GM23338 (cell line): ENCODE results near the gene DDAH2. TPM values are rescaled to one million over a fixed set of nuclear protein-coding genes. Genes with fewer than 3 reads are reported as not detected.

Source experiments
- ATAC-seq: fragments of 200-7000 bp; cut with Tn5 transposase; 3 replicates; pipeline ENCODE4 v1.9.1; 2020
- DNase-seq: peaks from one replicate; pipeline ENCODE4 v3.0.0-alpha.2; 2015; ENCODE audit warnings: low spot score
- H2AFZ ChIP-seq: fragments of 200-600 bp; sonication (generic); 2 replicates; pipeline ENCODE4 v1.8.0; 2016; ENCODE audit warnings: antibody characterized with exemption, mild to moderate bottlenecking, moderate library complexity
- H3F3A ChIP-seq: fragments of 200-600 bp; sonication (generic); replicated peaks from 2 replicates; pipeline ENCODE4 v1.8.0; 2017; ENCODE audit warnings: antibody characterized with exemption, mixed run types, low read depth
- H3K27ac ChIP-seq: fragments of 200-600 bp; sonication (generic); 2 replicates; pipeline ENCODE4 v1.6.1; 2016; ENCODE audit warnings: low read depth
- H3K27me3 ChIP-seq: fragments of 200-600 bp; sonication (generic); 2 replicates; pipeline ENCODE4 v1.8.0; 2016; ENCODE audit warnings: mild to moderate bottlenecking, mixed run types, moderate library complexity; ENCODE audit not compliant: insufficient read depth
- H3K36me3 ChIP-seq: fragments of 200-600 bp; sonication (generic); 2 replicates; pipeline ENCODE4 v1.8.0; 2016; ENCODE audit warnings: mild to moderate bottlenecking; ENCODE audit not compliant: insufficient read depth
- H3K4me1 ChIP-seq: fragments of 200-600 bp; sonication (generic); 2 replicates; pipeline ENCODE4 v1.8.0; 2016; ENCODE audit warnings: mild to moderate bottlenecking, moderate library complexity; ENCODE audit not compliant: insufficient read depth
- H3K4me2 ChIP-seq: fragments of 200-600 bp; sonication (generic); 2 replicates; pipeline ENCODE4 v1.7.1; 2017; ENCODE audit warnings: mixed run types
- H3K4me3 ChIP-seq: fragments of 200-600 bp; sonication (generic); 2 replicates; pipeline ENCODE4 v1.6.1; 2016; ENCODE audit warnings: mixed run types
- H3K79me2 ChIP-seq: fragments of 200-600 bp; sonication (generic); replicated peaks from 2 replicates; pipeline ENCODE4 v1.8.0; 2017; ENCODE audit warnings: mild to moderate bottlenecking; ENCODE audit not compliant: insufficient read depth
- H3K9me2 ChIP-seq: fragments of 200-600 bp; sonication (generic); 2 replicates; pipeline ENCODE4 v1.8.0; 2017; ENCODE audit not compliant: insufficient read depth
- H4K20me1 ChIP-seq: fragments of 200-600 bp; sonication (generic); replicated peaks from 2 replicates; pipeline ENCODE4 v1.8.0; 2017; ENCODE audit warnings: mild to moderate bottlenecking; ENCODE audit not compliant: insufficient read depth
- H3K27ac Mint-ChIP-seq: 2 replicates; pipeline ENCODE4 v1.8.0; 2020; ENCODE audit warnings: inconsistent platforms, mild to moderate bottlenecking, moderate library complexity, mixed read lengths
- H3K27me3 Mint-ChIP-seq: 3 replicates; pipeline ENCODE4 v1.8.0; 2022; ENCODE audit warnings: low read depth, mild to moderate bottlenecking, moderate library complexity, mixed read lengths, inconsistent platforms; ENCODE audit not compliant: insufficient read depth, poor library complexity
- H3K36me3 Mint-ChIP-seq: 3 replicates; pipeline ENCODE4 v1.8.0; 2021; ENCODE audit warnings: low read depth, mild to moderate bottlenecking, inconsistent platforms, moderate library complexity, mixed read lengths
- H3K4me1 Mint-ChIP-seq: 3 replicates; pipeline ENCODE4 v1.8.0; 2020; ENCODE audit warnings: mild to moderate bottlenecking, inconsistent platforms, mixed read lengths
- H3K4me3 Mint-ChIP-seq: 3 replicates; pipeline ENCODE4 v1.8.0; 2021; ENCODE audit warnings: moderate library complexity, mild to moderate bottlenecking, inconsistent platforms, mixed read lengths
- H3K9me3 Mint-ChIP-seq: 3 replicates; pipeline ENCODE4 v1.8.0; 2020; ENCODE audit warnings: moderate library complexity, mild to moderate bottlenecking, inconsistent platforms, mixed read lengths
- CREB1 ChIP-seq: fragments of 250-450 bp; sonication (Bioruptor Pico); IDR thresholded peaks from 2 replicates; pipeline ENCODE4 v1.5.0; 2020; ENCODE audit warnings: low read depth, mild to moderate bottlenecking, moderate library complexity
- CTCF ChIP-seq, 2 experiments: fragments of 200-600 bp in 1 of 2; sonication (generic) in 1 of 2; conservative IDR thresholded peaks; 2 replicates each; pipeline versions ENCODE4 v1.5.1 to v1.6.1; 2016 to 2017; ENCODE audit warnings: antibody characterized with exemption in 2 of 2, low read depth in 2 of 2, mild to moderate bottlenecking in 2 of 2, moderate library complexity in 1 of 2
- EZH2phosphoT487 ChIP-seq: fragments of 200-600 bp; sonication (generic); IDR thresholded peaks from one replicate; pipeline ENCODE4 v1.8.1; 2018; ENCODE audit warnings: antibody characterized with exemption; ENCODE audit not compliant: unreplicated experiment
- JUNB ChIP-seq: IDR thresholded peaks from one replicate; pipeline ENCODE4 v1.6.1; 2016; ENCODE audit warnings: antibody characterized with exemption; ENCODE audit not compliant: unreplicated experiment
- NANOG ChIP-seq: IDR thresholded peaks from 2 replicates; pipeline ENCODE4 v1.6.1; 2016; ENCODE audit warnings: antibody characterized with exemption, borderline replicate concordance
- POLR2AphosphoS5 ChIP-seq: IDR thresholded peaks from 2 replicates; pipeline ENCODE4 v1.6.1; 2016; ENCODE audit warnings: antibody characterized with exemption, low read depth
- REST ChIP-seq: IDR thresholded peaks from one replicate; pipeline ENCODE4 v1.6.1; 2018; ENCODE audit warnings: antibody characterized with exemption; ENCODE audit not compliant: unreplicated experiment
- STAT1 ChIP-seq: IDR thresholded peaks from one replicate; pipeline ENCODE4 v1.6.1; 2016; ENCODE audit warnings: antibody characterized with exemption; ENCODE audit not compliant: unreplicated experiment
- ZNF114 ChIP-seq: fragments of 250-450 bp; sonication (Bioruptor Pico); IDR thresholded peaks from 2 replicates; pipeline ENCODE4 v1.5.0; 2020; ENCODE audit warnings: mild to moderate bottlenecking, moderate library complexity
- ZNF331 ChIP-seq: fragments of 250-450 bp; sonication (Bioruptor Pico); IDR thresholded peaks from 2 replicates; pipeline ENCODE4 v1.5.0; 2020; ENCODE audit warnings: low read depth, mild to moderate bottlenecking, moderate library complexity
- polyA plus RNA-seq: library from polyadenylated mRNA; unstranded; fragments of >200 nt; fragmentation: Nextera tagmentation; extraction: Ambion mirVana; gene quantifications from 2 replicates; pipeline ENCODE4 v1.2.1, GENCODE V29; 2016
- total RNA-seq: library from RNA; depleted of rRNA; stranded (reverse); fragments of >200 nt; shearing (Covaris generic); gene quantifications from 2 replicates; pipeline ENCODE4 v1.2.3, GENCODE V29; 2014
- TF ChIP-seq, protein P1 (sequence below): fragments of 250-450 bp; sonication (Bioruptor Pico); IDR thresholded peaks from 2 replicates; pipeline ENCODE4 v1.5.0; 2020; ENCODE audit warnings: mild to moderate bottlenecking, moderate library complexity

DDAH2 gene
- total and polyA plus RNA-seq, 2 experiments from 2014 or later = 58.7 to 65.1 TPM

- H3K9me2 ChIP-seq = no peaks in the 10 kb centered on the region
- H3K36me3 Mint-ChIP-seq = peaks cover 22% of the 10 kb centered on the region
- peaks cover 17% of the 10 kb centered on the region for H3K4me1 Mint-ChIP-seq
- no peak for TF ChIP-seq EZH2phosphoT487
- no peak for TF ChIP-seq POLR2AphosphoS5
- peaks cover 3% of the 10 kb centered on the region for H3K27me3 Mint-ChIP-seq
- no peak overlapping the region for H3K27ac ChIP-seq
- H3K36me3 ChIP-seq = no peaks in the 10 kb centered on the region
- H3K4me2 ChIP-seq = no peak overlapping the region
- H4K20me1 ChIP-seq = 0 out of 2 replicates have a peak, but pooled peaks cover under 1% of the 10 kb centered on the region
- H3K4me3 ChIP-seq = no peak overlapping the region
- H3K9me3 Mint-ChIP-seq = no peaks in the 10 kb centered on the region; the same call in 2 of the 3 replicates
- H2AFZ ChIP-seq = no peak overlapping the region
- peaks cover 4% of the 10 kb centered on the region; the same call in 1 of the 2 replicates for H3K4me1 ChIP-seq
- H3F3A ChIP-seq = 0 out of 2 replicates have a peak, but pooled peaks cover 2% of the 10 kb centered on the region
- no peak overlapping the region; the same call in 2 of the 3 replicates for H3K4me3 Mint-ChIP-seq
- no peak for ATAC-seq
- H3K27ac Mint-ChIP-seq = no peak overlapping the region
- DNase-seq = no peak
- no peaks in the 10 kb centered on the region for H3K79me2 ChIP-seq
- no peaks in the 10 kb centered on the region for H3K27me3 ChIP-seq
These were observed 31.7 kb upstream of the DDAH2 start for GRCh38 chr6:31760790-31761189.

DNA sequence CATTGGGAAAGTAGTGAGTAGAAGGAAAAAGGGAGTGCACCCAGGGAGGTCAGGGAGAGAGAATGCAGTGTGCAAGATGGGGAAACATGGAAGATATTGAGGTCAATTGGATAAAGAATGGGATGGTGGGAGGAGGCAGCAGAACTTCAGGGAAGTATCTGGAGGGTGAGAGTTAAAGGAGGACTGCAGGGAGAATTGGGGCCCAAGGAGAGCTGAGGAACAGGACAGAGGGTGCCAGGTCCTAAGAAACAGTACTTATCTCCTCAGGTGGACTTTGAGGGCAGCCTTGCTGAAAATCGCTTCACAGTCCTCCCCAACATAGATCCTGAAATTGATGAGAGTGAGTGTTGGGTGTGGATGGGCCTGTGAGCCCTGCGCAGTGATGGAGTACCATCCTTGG is 29.2 kb upstream of the DDAH2 start:
- Histone ChIP-seq H3K9me2 (no peaks in the 10 kb centered on the region), H3K79me2 (no peaks in the 10 kb centered on the region), H3K4me2 (no peak overlapping the region), H4K20me1 (0 out of 2 replicates have a peak, but pooled peaks cover 3% of the 10 kb centered on the region), H3K27ac (no peak overlapping the region), H3K36me3 (no peaks in the 10 kb centered on the region), H3K4me3 (no peak overlapping the region), H3F3A (no peaks in the 10 kb centered on the region), H2AFZ (no peak overlapping the region), H3K4me1 (0 out of 2 replicates have a peak, but pooled peaks cover 1% of the 10 kb centered on the region), H3K27me3 (no peaks in the 10 kb centered on the region)
- H3K4me3 Mint-ChIP-seq = no peak overlapping the region
- no peak for DNase-seq
- peaks cover 3% of the 10 kb centered on the region; the same call in 2 of the 3 replicates for H3K4me1 Mint-ChIP-seq
- no peaks in the 10 kb centered on the region; the same call in 2 of the 3 replicates for H3K9me3 Mint-ChIP-seq
- peaks cover 22% of the 10 kb centered on the region for H3K36me3 Mint-ChIP-seq
- H3K27me3 Mint-ChIP-seq = peaks cover 7% of the 10 kb centered on the region
- no peak overlapping the region for H3K27ac Mint-ChIP-seq
- ATAC-seq = no peak
- TF ChIP-seq ZNF331 (CRISPR knock-in tag) = no peak
- no peak for TF ChIP-seq CREB1
- TF ChIP-seq, protein P1, sequence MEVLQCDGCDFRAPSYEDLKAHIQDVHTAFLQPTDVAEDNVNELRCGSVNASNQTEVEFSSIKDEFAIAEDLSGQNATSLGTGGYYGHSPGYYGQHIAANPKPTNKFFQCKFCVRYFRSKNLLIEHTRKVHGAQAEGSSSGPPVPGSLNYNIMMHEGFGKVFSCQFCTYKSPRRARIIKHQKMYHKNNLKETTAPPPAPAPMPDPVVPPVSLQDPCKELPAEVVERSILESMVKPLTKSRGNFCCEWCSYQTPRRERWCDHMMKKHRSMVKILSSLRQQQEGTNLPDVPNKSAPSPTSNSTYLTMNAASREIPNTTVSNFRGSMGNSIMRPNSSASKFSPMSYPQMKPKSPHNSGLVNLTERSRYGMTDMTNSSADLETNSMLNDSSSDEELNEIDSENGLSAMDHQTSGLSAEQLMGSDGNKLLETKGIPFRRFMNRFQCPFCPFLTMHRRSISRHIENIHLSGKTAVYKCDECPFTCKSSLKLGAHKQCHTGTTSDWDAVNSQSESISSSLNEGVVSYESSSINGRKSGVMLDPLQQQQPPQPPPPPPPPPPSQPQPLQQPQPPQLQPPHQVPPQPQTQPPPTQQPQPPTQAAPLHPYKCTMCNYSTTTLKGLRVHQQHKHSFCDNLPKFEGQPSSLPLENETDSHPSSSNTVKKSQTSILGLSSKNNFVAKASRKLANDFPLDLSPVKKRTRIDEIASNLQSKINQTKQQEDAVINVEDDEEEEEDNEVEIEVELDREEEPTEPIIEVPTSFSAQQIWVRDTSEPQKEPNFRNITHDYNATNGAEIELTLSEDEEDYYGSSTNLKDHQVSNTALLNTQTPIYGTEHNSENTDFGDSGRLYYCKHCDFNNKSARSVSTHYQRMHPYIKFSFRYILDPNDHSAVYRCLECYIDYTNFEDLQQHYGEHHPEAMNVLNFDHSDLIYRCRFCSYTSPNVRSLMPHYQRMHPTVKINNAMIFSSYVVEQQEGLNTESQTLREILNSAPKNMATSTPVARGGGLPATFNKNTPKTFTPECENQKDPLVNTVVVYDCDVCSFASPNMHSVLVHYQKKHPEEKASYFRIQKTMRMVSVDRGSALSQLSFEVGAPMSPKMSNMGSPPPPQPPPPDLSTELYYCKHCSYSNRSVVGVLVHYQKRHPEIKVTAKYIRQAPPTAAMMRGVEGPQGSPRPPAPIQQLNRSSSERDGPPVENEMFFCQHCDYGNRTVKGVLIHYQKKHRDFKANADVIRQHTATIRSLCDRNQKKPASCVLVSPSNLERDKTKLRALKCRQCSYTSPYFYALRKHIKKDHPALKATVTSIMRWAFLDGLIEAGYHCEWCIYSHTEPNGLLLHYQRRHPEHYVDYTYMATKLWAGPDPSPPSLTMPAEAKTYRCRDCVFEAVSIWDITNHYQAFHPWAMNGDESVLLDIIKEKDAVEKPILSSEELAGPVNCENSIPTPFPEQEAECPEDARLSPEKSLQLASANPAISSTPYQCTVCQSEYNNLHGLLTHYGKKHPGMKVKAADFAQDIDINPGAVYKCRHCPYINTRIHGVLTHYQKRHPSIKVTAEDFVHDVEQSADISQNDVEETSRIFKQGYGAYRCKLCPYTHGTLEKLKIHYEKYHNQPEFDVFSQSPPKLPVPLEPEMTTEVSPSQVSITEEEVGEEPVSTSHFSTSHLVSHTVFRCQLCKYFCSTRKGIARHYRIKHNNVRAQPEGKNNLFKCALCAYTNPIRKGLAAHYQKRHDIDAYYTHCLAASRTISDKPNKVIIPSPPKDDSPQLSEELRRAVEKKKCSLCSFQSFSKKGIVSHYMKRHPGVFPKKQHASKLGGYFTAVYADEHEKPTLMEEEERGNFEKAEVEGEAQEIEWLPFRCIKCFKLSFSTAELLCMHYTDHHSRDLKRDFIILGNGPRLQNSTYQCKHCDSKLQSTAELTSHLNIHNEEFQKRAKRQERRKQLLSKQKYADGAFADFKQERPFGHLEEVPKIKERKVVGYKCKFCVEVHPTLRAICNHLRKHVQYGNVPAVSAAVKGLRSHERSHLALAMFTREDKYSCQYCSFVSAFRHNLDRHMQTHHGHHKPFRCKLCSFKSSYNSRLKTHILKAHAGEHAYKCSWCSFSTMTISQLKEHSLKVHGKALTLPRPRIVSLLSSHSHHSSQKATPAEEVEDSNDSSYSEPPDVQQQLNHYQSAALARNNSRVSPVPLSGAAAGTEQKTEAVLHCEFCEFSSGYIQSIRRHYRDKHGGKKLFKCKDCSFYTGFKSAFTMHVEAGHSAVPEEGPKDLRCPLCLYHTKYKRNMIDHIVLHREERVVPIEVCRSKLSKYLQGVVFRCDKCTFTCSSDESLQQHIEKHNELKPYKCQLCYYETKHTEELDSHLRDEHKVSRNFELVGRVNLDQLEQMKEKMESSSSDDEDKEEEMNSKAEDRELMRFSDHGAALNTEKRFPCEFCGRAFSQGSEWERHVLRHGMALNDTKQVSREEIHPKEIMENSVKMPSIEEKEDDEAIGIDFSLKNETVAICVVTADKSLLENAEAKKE (CRISPR knock-in tag) = no peak
- TF ChIP-seq POLR2AphosphoS5 = no peak
- TF ChIP-seq REST = no peak
- TF ChIP-seq STAT1 = no peak
- TF ChIP-seq EZH2phosphoT487 = no peak
- no peak for TF ChIP-seq JUNB
- no peak for TF ChIP-seq CTCF (conservative IDR thresholded peaks at IDR 0.05; ENCODE audit: low read depth in 2 of 2)
- no peak for TF ChIP-seq ZNF114
- no peak for TF ChIP-seq NANOG
